Kidney (tissue), 14 donors: ENCODE results near the gene ACTL6B. TPM values are rescaled to one million over a fixed set of nuclear protein-coding genes. Genes with fewer than 3 reads are reported as not detected.

Experiments
- DNase-seq, 5 donors: peaks; one replicate each; pipeline ENCODE4 v3.0.0-alpha.2; 2013 to 2020
- FAIRE-seq: peaks from 2 replicates; lab custom pipeline; 2012; peaks lifted over from hg19 to GRCh38; lab: Jason Lieb, UNC
- H3K27ac ChIP-seq, 2 donors: one replicate each; pipeline ENCODE4 v1.7.0; 2013; ENCODE audit warnings: low read depth in 2 of 2, low read length in 2 of 2, inconsistent platforms in 1 of 2
- H3K27me3 ChIP-seq: one replicate; pipeline ENCODE4 v1.7.1; 2013; ENCODE audit warnings: low read length, inconsistent platforms; ENCODE audit not compliant: control insufficient read depth, insufficient read depth
- H3K36me3 ChIP-seq, 3 donors: one replicate each; pipeline versions ENCODE4 v1.7.0 to v1.7.1; 2013; ENCODE audit warnings: low read length in 3 of 3, control low read depth in 1 of 3, inconsistent platforms in 1 of 3; ENCODE audit not compliant: insufficient read depth in 3 of 3, control insufficient read depth in 2 of 3
- H3K4me1 ChIP-seq, 3 donors: one replicate each; pipeline versions ENCODE4 v1.7.0 to v1.7.1; 2013; ENCODE audit warnings: low read length in 3 of 3, inconsistent platforms in 1 of 3, low read depth in 1 of 3; ENCODE audit not compliant: control insufficient read depth in 2 of 3, insufficient read depth in 2 of 3
- H3K4me3 ChIP-seq, 3 donors: one replicate each; pipeline versions ENCODE4 v1.7.0 to v1.8.1; 2013; ENCODE audit warnings: low read length in 3 of 3, control low read depth in 1 of 3, inconsistent platforms in 1 of 3
- H3K9ac ChIP-seq, 3 donors: one replicate each; pipeline versions ENCODE4 v1.7.0 to v1.7.1; 2013; ENCODE audit warnings: low read length in 3 of 3, control low read depth in 1 of 3, inconsistent platforms in 1 of 3
- H3K9me3 ChIP-seq, 3 donors: one replicate each; pipeline versions ENCODE4 v1.7.0 to v1.7.1; 2013; ENCODE audit warnings: low read length in 3 of 3, control low read depth in 1 of 3, inconsistent platforms in 1 of 3; ENCODE audit not compliant: control insufficient read depth in 2 of 3, insufficient read depth in 1 of 3
- CTCF ChIP-seq: IDR thresholded peaks from 3 replicates; pipeline ENCODE4 v1.5.1; 2012; ENCODE audit warnings: mild to moderate bottlenecking, moderate library complexity, borderline replicate concordance; ENCODE audit not compliant: insufficient read depth; ENCODE audit errors: extremely low read depth
- intact Hi-C: fragments of 100-400 bp; cut with DNase I; formaldehyde crosslinking; loops from one replicate; pipeline ENCODE4 v1.11.1; 2022
- polyA plus RNA-seq: library from polyadenylated mRNA; stranded (reverse); fragments of 350-450 nt; fragmentation: Illumina TruSeq; extraction: RNeasy Lipid Tissue Mini Kit (QIAGEN cat#74804); gene quantifications from one replicate; pipeline ENCODE4 v1.2.3, GENCODE V29; 2014; ENCODE audit warnings: low read depth, low replicate concordance; ENCODE audit not compliant: insufficient read depth
- total RNA-seq: library from RNA; stranded (reverse); fragmentation: NEBNext Ultra II Directional; extraction: Animal tissue kit (Norgen Biotek cat#: 25700); gene quantifications from one replicate; pipeline ENCODE4 v1.2.1, GENCODE V29; 2021
- donor health status: control.
- donor health status: control.
- donor health status: control.
- donor health status: control.
- donor health status: control.
- donor health status: DM: yes; HTN: yes; CAD: no.
- donor health status: Normal renal cell carcinoma (clear cell type).

Gene ACTL6B
- total and polyA plus RNA-seq, 2 donors from 2014 or later = not detected

- Histone ChIP-seq H3K36me3 (no peaks in the 10 kb centered on the region), H3K27me3 (no peaks in the 10 kb centered on the region), H3K27ac (no peak overlapping the region), H3K9ac (no peak overlapping the region), H3K4me1 (peaks cover 0 to 14% (median 13%) of the 10 kb centered on the region in 3 donors), H3K4me3 (no peak overlapping the region), H3K9me3 (no peaks in the 10 kb centered on the region)
- DNase-seq = peak in 1 of 5 donors; percentile 16
- TF ChIP-seq CTCF = no peak
- intact Hi-C loops = no loop called here
- FAIRE-seq = no peak
These were observed 39.9 kb upstream of the ACTL6B start for GRCh38 chr7:100696123-100696521.

- H3K36me3 ChIP-seq = no peaks in the 10 kb centered on the region
- H3K9me3 ChIP-seq = no peaks in the 10 kb centered on the region
- H3K27ac ChIP-seq = peak within 1 kb of the TSS in 1 of 2 donors; percentile 57
- no peaks in the 10 kb centered on the region for H3K27me3 ChIP-seq
- intact Hi-C loops = no loop called here
- H3K4me1 ChIP-seq = peaks cover 0 to 23% (median 15%) of the 10 kb centered on the region in 3 donors
- H3K9ac ChIP-seq = peak within 1 kb of the TSS; percentile 58 to 84 (median 78)
- FAIRE-seq (no peak), DNase-seq (peak; percentile 65 to 93 (median 84))
- no peak for TF ChIP-seq CTCF
- peak within 1 kb of the TSS; percentile 74 to 79 (median 74) for H3K4me3 ChIP-seq
These were observed 38.0 kb upstream of the ACTL6B start, which contains the start of gene GIGYF1 for GRCh38 chr7:100694098-100694745. GIGYF1 (minus strand) TSS chr7:100694250; CDS start chr7:100688238, 6,012 bp downstream.

- peak overlapping the region; percentile 58 to 84 (median 78) for H3K9ac ChIP-seq
- peaks cover 0 to 1% (median 0%) of the 10 kb centered on the region in 3 donors for H3K36me3 ChIP-seq
- H3K27me3 ChIP-seq = no peaks in the 10 kb centered on the region
- peak overlapping the region in 1 of 2 donors; percentile 57 for H3K27ac ChIP-seq
- DNase-seq = peak in 2 of 5 donors; percentile 70 to 74
- H3K4me1 ChIP-seq = peaks cover 0 to 23% (median 15%) of the 10 kb centered on the region in 3 donors
- intact Hi-C loops = no loop called here
- no peaks in the 10 kb centered on the region for H3K9me3 ChIP-seq
- no peak for TF ChIP-seq CTCF
- FAIRE-seq = no peak
- H3K4me3 ChIP-seq = peak overlapping the region; percentile 74 to 79 (median 74)
These were observed 37.3 kb upstream of the ACTL6B start for GRCh38 chr7:100693312-100694097.
